BJ (cell line): ENCODE results near the gene ZYX. TPM values are rescaled to one million over a fixed set of nuclear protein-coding genes. Genes with fewer than 3 reads are reported as not detected.
"Not testable (repeated sequence)": the region's sequence is repeated elsewhere in the genome, so short reads cannot be mapped to it uniquely, and the experiment has no call there.

Experiments used
- CTCF ChIA-PET: fragments of 350-600 bp; formaldehyde crosslinking; extraction: SDS; loops from one replicate; lab custom pipeline; 2021; ENCODE audit warnings: antibody characterized with exemption, inconsistent platforms; lab: Yijun Ruan, JAX
- POLR2A ChIA-PET: fragments of 300-600 bp; sonication (Branson Sonifier 250); formaldehyde crosslinking; extraction: SDS; loops from one replicate; lab custom pipeline; 2021; ENCODE audit warnings: antibody characterized with exemption; lab: Charles Lee
- DNase-seq: peaks from one replicate; pipeline ENCODE4 v3.0.0-alpha.2; 2011; ENCODE audit warnings: low read depth
- H3K27me3 ChIP-seq: 2 replicates; pipeline ENCODE4 v1.6.0; 2011; ENCODE audit warnings: low read length; ENCODE audit not compliant: control insufficient read depth, insufficient read depth
- H3K36me3 ChIP-seq: 2 replicates; pipeline ENCODE4 v1.5.1; 2011; ENCODE audit warnings: low read length; ENCODE audit not compliant: control insufficient read depth, insufficient read depth
- H3K4me3 ChIP-seq: 2 replicates; pipeline ENCODE4 v1.5.1; 2011; ENCODE audit warnings: low read depth, mild to moderate bottlenecking, control low read depth, low read length
- polyA plus RNA-seq: library from polyadenylated mRNA; depleted of rRNA; stranded (reverse); fragments of >200 nt; gene quantifications from 2 replicates; pipeline ENCODE4 v1.2.3, GENCODE V29; 2011
- TF ChIP-seq, protein P1 (sequence below): IDR thresholded peaks from 2 replicates; pipeline ENCODE4 v1.5.1; 2011; ENCODE audit warnings: low read depth, mild to moderate bottlenecking, control low read depth, inconsistent platforms, low read length, moderate library complexity; ENCODE audit not compliant: insufficient read depth

ZYX gene
- polyA plus RNA-seq, 1 experiment = 69.9 TPM

DNA sequence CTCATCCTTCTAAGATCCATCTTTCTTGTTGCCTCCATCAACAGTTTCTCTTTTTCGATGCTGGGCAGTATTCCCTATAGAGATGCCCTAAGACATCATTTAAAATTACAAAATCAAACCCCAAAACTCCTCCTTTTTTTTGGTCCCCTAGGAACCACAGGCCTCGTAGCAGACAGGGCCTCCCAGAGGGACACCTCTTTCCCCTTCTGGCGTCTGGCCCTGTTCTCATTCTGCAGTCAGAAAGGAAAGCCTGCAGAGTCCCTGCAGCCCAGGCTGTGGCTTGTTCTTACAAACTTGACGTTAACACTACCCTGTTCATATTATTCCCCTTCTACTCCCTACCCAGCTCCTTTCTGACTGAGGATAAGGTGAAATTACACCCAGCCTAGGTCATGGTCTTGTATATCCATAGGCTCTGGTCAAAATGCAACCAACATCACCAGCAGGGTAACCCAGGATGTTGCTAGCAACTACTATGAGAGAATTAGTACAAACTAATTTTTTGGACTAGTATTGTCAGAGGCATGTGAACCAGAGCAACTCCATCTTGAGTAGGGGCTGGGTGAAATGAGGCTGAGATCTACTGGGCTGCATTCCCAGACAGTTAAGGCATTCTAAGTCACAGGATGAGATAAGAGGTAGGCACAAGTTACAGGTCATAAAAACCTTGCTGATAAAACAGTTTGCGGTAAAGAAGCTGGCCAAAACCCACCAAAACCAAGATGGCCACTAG lies 31.0 kb downstream of the ZYX start:
- H3K4me3 ChIP-seq = no peak overlapping the region
- TF ChIP-seq, protein P1, sequence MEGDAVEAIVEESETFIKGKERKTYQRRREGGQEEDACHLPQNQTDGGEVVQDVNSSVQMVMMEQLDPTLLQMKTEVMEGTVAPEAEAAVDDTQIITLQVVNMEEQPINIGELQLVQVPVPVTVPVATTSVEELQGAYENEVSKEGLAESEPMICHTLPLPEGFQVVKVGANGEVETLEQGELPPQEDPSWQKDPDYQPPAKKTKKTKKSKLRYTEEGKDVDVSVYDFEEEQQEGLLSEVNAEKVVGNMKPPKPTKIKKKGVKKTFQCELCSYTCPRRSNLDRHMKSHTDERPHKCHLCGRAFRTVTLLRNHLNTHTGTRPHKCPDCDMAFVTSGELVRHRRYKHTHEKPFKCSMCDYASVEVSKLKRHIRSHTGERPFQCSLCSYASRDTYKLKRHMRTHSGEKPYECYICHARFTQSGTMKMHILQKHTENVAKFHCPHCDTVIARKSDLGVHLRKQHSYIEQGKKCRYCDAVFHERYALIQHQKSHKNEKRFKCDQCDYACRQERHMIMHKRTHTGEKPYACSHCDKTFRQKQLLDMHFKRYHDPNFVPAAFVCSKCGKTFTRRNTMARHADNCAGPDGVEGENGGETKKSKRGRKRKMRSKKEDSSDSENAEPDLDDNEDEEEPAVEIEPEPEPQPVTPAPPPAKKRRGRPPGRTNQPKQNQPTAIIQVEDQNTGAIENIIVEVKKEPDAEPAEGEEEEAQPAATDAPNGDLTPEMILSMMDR = no peak
- POLR2A ChIA-PET = no interaction called here
- CTCF ChIA-PET = interaction anchor here (0.7 kb wide), 1 partner anchor 37 kb away, joined by 3 read pairs; no protein-coding TSS in a partner anchor
- no peak for DNase-seq
- no peaks in the 10 kb centered on the region for H3K27me3 ChIP-seq
- no peaks in the 10 kb centered on the region for H3K36me3 ChIP-seq

DNA sequence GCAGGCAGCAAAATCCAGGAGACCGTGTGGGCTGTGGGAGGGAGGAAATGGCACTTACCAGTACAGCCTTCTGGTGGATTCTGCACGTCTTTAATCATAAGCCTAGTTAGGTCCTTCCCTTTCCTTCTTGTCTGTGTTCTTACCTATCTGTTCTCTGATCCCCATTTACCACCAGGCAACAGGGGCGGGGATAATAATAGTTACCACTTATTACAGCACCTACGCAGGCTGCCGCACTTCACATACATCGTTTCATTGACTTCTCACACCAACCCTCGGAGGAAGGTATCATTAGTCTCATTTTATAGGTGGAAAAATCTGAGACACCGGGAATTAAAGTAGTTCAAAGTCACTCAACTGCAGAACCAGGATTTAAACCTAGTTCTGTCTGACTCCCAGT lies 32.0 kb downstream of the ZYX start:
- ChIA-PET CTCF (no interaction called here), POLR2A (no interaction called here)
- H3K4me3 ChIP-seq = no peak overlapping the region
- no peaks in the 10 kb centered on the region for H3K36me3 ChIP-seq
- no peak for DNase-seq
- TF ChIP-seq, protein P1 = no peak
- no peaks in the 10 kb centered on the region for H3K27me3 ChIP-seq

DNA sequence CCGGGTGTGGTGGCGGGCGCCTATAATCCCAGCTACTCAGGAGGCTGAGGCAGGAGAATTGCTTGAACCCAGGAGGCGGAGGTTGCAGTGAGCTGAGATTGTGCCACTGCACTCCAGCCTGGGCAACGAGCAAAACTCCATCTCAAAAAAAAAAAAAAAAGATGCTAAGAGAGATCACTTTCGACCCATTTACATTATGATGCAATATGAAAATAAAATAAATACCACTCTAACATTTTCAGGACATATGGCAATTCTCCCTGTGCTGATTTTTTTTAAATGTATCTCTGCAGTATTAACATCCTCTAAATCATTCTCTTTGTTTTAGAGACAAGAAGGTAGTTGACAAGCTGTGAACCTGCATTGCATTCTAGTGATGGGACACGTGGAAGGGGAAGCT lies 34.1 kb downstream of the ZYX start:
- H3K4me3 ChIP-seq, H3K36me3 ChIP-seq, H3K27me3 ChIP-seq, POLR2A ChIA-PET, DNase-seq: not testable (repeated sequence)
- CTCF ChIA-PET = interaction anchor here (0.6 to 4.1 kb wide), 14 partner anchors 9 to 200 kb away, joined by 3 to 36 read pairs (median 4); no protein-coding TSS in a partner anchor

DNA sequence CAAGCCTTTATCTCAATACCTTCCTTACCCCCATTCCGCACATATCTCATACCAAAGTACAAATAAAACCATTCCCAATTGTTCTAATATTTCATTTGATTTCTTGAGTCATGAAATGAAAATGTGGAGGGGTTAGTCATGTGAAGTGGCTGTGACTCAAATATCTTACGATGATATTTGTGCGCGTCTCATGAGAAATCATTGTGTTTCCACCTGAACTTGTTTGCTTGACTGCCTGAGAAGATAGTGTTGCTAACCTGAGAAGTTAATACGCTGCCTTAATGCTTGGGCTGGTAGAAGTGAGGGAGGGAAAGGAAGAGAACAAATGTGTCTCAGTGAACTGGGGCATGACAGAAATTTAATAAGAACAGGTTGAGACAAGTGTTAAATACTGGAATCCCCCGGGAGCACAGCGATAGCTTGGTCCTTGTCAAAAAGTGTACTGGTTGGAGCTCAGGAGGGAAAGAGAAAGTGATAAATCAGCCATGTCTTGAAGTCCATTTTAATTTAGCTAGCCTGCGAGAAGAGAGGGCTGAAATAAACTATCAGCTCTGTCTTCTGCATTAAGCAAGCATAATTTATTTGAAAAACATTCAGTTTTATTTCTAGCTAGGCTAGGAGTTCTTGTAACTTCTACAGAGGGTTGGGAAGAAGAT lies 34.7 kb downstream of the ZYX start:
- DNase-seq = no peak
- CTCF ChIA-PET = interaction anchor here (0.7 to 4.1 kb wide), 17 partner anchors 10 to 201 kb away, joined by 3 to 36 read pairs (median 4); no protein-coding TSS in a partner anchor
- Histone ChIP-seq H3K27me3 (no peaks in the 10 kb centered on the region), H3K4me3 (no peak overlapping the region), H3K36me3 (no peaks in the 10 kb centered on the region)
- TF ChIP-seq, protein P1 = no peak
- POLR2A ChIA-PET = no interaction called here

DNA sequence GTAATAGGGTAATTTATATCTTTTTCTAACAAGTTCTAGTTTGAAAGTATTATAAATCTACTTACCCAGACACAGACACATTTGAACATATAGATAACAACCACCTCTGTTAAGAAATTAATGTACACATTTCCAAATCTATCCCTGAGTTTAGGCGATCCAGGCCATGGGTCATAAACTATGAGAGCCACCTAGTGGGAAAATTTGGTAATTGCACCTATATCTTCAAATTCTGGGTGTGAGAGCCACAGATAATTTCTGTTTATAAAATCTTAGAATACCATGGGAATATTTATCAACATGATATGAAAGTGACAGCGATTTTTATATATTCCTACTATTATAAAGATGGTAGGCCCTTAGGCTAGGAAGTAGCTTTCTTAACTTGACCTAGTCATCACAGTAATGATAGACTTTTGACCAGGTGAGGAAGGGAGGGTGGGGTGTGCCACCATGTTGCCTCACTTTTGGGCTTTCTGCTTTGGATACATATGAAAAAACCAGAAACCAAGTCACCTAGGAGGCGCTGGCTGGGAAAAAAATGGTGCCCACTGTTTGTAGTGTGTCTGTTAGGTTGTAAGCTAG lies 35.5 kb downstream of the ZYX start:
- no peak overlapping the region for H3K4me3 ChIP-seq
- H3K27me3 ChIP-seq = no peaks in the 10 kb centered on the region
- TF ChIP-seq, protein P1 = peak; percentile 69
- CTCF ChIA-PET = interaction anchor here (0.7 to 4.1 kb wide), 29 partner anchors 10 to 201 kb away, joined by 3 to 36 read pairs (median 4); no protein-coding TSS in a partner anchor
- no peaks in the 10 kb centered on the region for H3K36me3 ChIP-seq
- DNase-seq = no peak
- POLR2A ChIA-PET = interaction anchor here (0.6 kb wide), 1 partner anchor 9 kb away, joined by 5 read pairs; no protein-coding TSS in a partner anchor
